GM08714 (cell line): ENCODE data around the gene CA10.

Source experiments
- H3K4me3 ChIP-seq: fragments of 200-500 bp; sonication (Bioruptor generic); 2 replicates; pipeline ENCODE4 v1.5.1; 2014; ENCODE audit warnings: mild to moderate bottlenecking, low read length, inconsistent platforms
- ZNF274 ChIP-seq: IDR thresholded peaks from 2 replicates; pipeline ENCODE4 v1.6.1; 2012; ENCODE audit warnings: mild to moderate bottlenecking, low read depth, low read length

The CA10 gene

GRCh38 chr17:51820252-51820651 lies 338.3 kb downstream of the CA10 start:
- no peak overlapping the region for H3K4me3 ChIP-seq
- TF ChIP-seq ZNF274: no peak

GRCh38 chr17:51819341-51820219 lies 338.9 kb downstream of the CA10 start:
- TF ChIP-seq ZNF274: no peak
- H3K4me3 ChIP-seq: no peak overlapping the region

GRCh38 chr17:51818777-51819176 lies 339.7 kb downstream of the CA10 start:
- H3K4me3 ChIP-seq: no peak overlapping the region
- TF ChIP-seq ZNF274: no peak

GRCh38 chr17:51817955-51818354 lies 340.6 kb downstream of the CA10 start:
- no peak overlapping the region for H3K4me3 ChIP-seq
- TF ChIP-seq ZNF274: no peak

- TF ChIP-seq ZNF274: no peak
- no peak overlapping the region for H3K4me3 ChIP-seq
Measured at GRCh38 chr17:51817117-51817516, 341.4 kb downstream of the CA10 start.

- TF ChIP-seq ZNF274: no peak
- H3K4me3 ChIP-seq: no peak overlapping the region
Measured at GRCh38 chr17:51815097-51815496, 343.4 kb downstream of the CA10 start.

GRCh38 chr17:51814521-51814920 lies 344.0 kb downstream of the CA10 start:
- no peak overlapping the region for H3K4me3 ChIP-seq
- TF ChIP-seq ZNF274: no peak

- H3K4me3 ChIP-seq: no peak overlapping the region
- TF ChIP-seq ZNF274: no peak
Measured at GRCh38 chr17:51813784-51814174, 344.7 kb downstream of the CA10 start.

- TF ChIP-seq ZNF274: no peak
- H3K4me3 ChIP-seq: no peak overlapping the region
Measured at GRCh38 chr17:51813140-51813783, 345.3 kb downstream of the CA10 start.

- TF ChIP-seq ZNF274: no peak
- H3K4me3 ChIP-seq: no peak overlapping the region
Measured at GRCh38 chr17:51807460-51807859, 351.1 kb downstream of the CA10 start.

GRCh38 chr17:51805765-51806164 lies 352.7 kb downstream of the CA10 start:
- H3K4me3 ChIP-seq: no peak overlapping the region
- no peak for TF ChIP-seq ZNF274

GRCh38 chr17:51805185-51805584 lies 353.3 kb downstream of the CA10 start:
- H3K4me3 ChIP-seq: no peak overlapping the region
- no peak for TF ChIP-seq ZNF274

- no peak overlapping the region for H3K4me3 ChIP-seq
- TF ChIP-seq ZNF274: no peak
Measured at GRCh38 chr17:51803161-51803560, 355.4 kb downstream of the CA10 start.

- H3K4me3 ChIP-seq: no peak overlapping the region
- TF ChIP-seq ZNF274: no peak
Measured at GRCh38 chr17:51802544-51802943, 356.0 kb downstream of the CA10 start.

GRCh38 chr17:51801626-51802025 lies 356.9 kb downstream of the CA10 start:
- no peak overlapping the region for H3K4me3 ChIP-seq
- no peak for TF ChIP-seq ZNF274

GRCh38 chr17:51799981-51800380 lies 358.5 kb downstream of the CA10 start:
- H3K4me3 ChIP-seq: no peak overlapping the region
- no peak for TF ChIP-seq ZNF274
